Cardiac muscle cell (in vitro differentiated cells and primary cell): ENCODE results near the gene NPAS3. TPM values are rescaled to one million over a fixed set of nuclear protein-coding genes. Genes with fewer than 3 reads are reported as not detected.
A peak's percentile ranks its signal among the peaks of the same experiment; 100 is the strongest.

Experiments used
- DNase-seq, 2 donors: peaks; one replicate each; pipeline versions ENCODE4 v3.0.0 to v3.0.0-alpha.2; 2010 to 2017; ENCODE audit warnings: low read depth in 1 of 2, low spot score in 1 of 2
- H3K27ac ChIP-seq: fragments of 200-600 bp; sonication (generic); 2 replicates; pipeline ENCODE4 v1.5.1; 2016
- H3K27me3 ChIP-seq: fragments of 200-600 bp; sonication (generic); 2 replicates; pipeline ENCODE4 v1.6.0; 2016; ENCODE audit warnings: control low read depth
- H3K36me3 ChIP-seq: fragments of 200-600 bp; sonication (generic); 2 replicates; pipeline ENCODE4 v1.5.1; 2016; ENCODE audit warnings: control low read depth
- H3K4me1 ChIP-seq: fragments of 200-600 bp; sonication (generic); 2 replicates; pipeline ENCODE4 v1.8.1; 2017; ENCODE audit warnings: low read depth, mild to moderate bottlenecking, mixed run types
- H3K4me3 ChIP-seq: fragments of 200-600 bp; sonication (generic); 2 replicates; pipeline ENCODE4 v1.5.1; 2016; ENCODE audit warnings: mild to moderate bottlenecking
- H3K9me3 ChIP-seq: fragments of 200-600 bp; sonication (generic); 2 replicates; pipeline ENCODE4 v1.5.1; 2017; ENCODE audit warnings: low read depth, mild to moderate bottlenecking, control low read depth
- polyA plus RNA-seq: library from polyadenylated mRNA; unstranded; fragments of >200 nt; fragmentation: Nextera tagmentation; extraction: Ambion mirVana; gene quantifications from 2 replicates; pipeline ENCODE4 v1.2.1, GENCODE V29; 2016
- total RNA-seq: library from RNA; depleted of rRNA; stranded (reverse); fragments of >200 nt; gene quantifications from 2 replicates; pipeline ENCODE4 v1.2.3, GENCODE V29; 2016
- TF ChIP-seq, protein P1 (sequence below): IDR thresholded peaks from 2 replicates; pipeline ENCODE4 v1.5.1; 2012; ENCODE audit warnings: low read depth, mild to moderate bottlenecking, low read length

Gene NPAS3
- total and polyA plus RNA-seq, 2 experiments from 2014 or later: 0.18 TPM

DNA sequence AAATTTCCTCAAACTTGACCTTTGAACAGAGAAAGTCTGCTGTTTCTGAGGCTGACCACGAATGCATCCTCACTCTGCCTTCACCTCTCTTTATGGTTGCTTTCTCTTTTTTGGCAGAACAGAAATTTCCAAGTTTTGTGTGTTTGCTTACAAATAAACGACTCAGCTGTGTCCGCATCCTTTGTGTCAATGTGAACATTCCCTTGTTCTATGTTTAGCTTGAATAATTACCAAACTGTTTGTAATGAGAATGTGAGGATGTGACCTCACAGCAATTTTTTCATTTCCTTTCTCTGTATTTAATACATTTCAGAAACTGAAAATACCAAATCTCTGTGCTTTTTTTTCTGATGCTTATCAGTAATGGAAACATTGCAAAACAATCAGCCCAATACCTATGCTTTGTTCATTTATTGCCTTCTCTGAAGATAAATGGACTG lies 601.3 kb downstream of the NPAS3 start:
- Histone ChIP-seq H3K27me3 (no peaks in the 10 kb centered on the region), H3K4me1 (no peaks in the 10 kb centered on the region), H3K9me3 (no peaks in the 10 kb centered on the region), H3K4me3 (no peak overlapping the region), H3K36me3 (no peaks in the 10 kb centered on the region), H3K27ac (no peak overlapping the region)
- DNase-seq: peak in 1 of 2 donors; percentile 15
- TF ChIP-seq, protein P1, sequence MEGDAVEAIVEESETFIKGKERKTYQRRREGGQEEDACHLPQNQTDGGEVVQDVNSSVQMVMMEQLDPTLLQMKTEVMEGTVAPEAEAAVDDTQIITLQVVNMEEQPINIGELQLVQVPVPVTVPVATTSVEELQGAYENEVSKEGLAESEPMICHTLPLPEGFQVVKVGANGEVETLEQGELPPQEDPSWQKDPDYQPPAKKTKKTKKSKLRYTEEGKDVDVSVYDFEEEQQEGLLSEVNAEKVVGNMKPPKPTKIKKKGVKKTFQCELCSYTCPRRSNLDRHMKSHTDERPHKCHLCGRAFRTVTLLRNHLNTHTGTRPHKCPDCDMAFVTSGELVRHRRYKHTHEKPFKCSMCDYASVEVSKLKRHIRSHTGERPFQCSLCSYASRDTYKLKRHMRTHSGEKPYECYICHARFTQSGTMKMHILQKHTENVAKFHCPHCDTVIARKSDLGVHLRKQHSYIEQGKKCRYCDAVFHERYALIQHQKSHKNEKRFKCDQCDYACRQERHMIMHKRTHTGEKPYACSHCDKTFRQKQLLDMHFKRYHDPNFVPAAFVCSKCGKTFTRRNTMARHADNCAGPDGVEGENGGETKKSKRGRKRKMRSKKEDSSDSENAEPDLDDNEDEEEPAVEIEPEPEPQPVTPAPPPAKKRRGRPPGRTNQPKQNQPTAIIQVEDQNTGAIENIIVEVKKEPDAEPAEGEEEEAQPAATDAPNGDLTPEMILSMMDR: no peak

DNA sequence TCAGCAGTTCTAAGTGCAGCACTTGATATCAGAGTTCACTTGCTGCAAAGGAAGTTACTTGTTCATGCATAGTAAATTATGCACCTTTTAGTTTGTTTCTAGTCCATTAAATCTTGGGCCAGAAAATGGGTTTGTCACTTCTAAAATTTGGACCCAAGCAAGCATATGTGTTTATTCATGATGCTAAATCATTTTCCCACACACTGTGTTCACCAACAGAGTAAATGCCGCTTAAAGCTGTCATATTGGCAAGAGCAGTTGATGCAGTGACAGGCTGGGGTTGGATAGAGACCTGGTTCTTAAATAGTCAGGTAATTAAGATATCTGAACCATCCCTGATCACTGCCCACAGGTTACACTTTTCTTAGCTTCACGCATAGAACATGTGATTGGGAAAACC lies 602.5 kb downstream of the NPAS3 start:
- H3K36me3 ChIP-seq: no peaks in the 10 kb centered on the region
- no peak for DNase-seq
- TF ChIP-seq, protein P1: no peak

DNA sequence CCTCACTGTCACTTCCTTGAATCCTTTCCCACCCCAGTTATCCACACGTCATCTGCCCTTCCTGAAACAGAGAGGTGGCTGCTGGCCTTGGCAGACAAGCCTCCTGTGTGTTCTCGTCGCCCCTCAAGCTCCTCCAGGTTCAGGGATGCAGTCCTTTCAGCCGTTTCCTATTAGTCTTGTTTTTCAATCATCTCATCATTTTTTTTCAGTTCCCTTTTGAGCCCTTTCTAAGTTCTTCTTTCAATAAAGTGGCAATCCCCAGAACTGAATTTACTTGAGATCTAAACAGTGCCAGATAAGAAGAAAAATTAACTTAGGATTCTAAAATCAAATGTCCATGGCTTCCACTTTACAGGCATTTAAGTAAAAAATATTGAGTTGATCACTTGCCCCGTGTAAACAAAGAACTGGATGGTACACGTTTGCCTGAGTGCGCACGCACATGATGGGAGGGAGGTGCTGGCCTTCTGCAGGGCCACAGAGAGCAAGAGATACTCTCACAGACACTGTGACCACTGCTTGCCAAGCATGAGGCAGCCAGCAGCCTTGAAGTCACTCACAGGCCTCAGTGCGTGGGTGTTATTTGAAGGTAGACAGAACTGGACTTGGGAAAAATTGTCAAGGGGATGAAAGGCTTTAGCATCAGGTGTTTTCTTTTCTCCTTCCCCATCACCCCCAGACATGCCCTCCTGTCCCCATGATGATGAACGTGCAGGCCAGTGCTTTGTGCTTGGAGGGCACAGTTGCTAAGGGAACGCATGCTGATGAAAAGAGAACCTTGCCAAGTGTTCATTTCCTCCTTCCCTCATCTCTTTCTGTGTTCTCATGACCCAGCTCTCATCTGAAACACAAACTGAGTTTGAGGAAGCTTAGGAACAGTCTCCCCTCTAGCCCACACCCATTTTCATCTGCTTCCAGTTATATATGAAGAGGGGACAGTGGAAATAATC lies 603.9 kb downstream of the NPAS3 start:
- DNase-seq: no peak
- Histone ChIP-seq H3K27ac (no peak overlapping the region), H3K36me3 (no peaks in the 10 kb centered on the region), H3K9me3 (no peaks in the 10 kb centered on the region), H3K4me1 (no peaks in the 10 kb centered on the region), H3K27me3 (no peaks in the 10 kb centered on the region), H3K4me3 (no peak overlapping the region)
- TF ChIP-seq, protein P1: no peak

More for the DNA sequence above, 602.5 kb downstream of the NPAS3 start:
- Histone ChIP-seq H3K4me1 (no peaks in the 10 kb centered on the region), H3K4me3 (no peak overlapping the region), H3K27me3 (no peaks in the 10 kb centered on the region), H3K9me3 (no peaks in the 10 kb centered on the region), H3K27ac (no peak overlapping the region)

DNA sequence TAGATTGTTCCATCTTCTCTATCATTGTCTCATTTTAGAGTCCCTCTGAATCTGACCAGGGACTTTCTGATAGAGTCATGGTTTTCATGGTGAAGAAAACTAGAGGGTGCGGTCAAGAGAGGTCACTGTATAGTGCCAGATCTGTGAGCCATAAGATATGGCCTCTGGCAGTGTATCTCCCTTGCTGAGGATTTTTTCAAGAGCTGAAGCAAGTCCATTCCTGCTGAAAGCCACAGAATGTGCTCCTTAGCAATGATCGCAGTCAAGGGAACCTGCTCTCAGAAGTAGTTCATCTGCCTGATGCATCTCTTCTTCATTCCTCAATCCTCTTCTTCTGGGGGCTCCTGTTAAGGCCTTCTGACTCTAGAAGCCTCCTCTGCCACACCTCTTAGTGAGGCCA lies 607.0 kb downstream of the NPAS3 start:
- no peak for DNase-seq
- Histone ChIP-seq H3K27me3 (no peaks in the 10 kb centered on the region), H3K4me1 (no peaks in the 10 kb centered on the region), H3K4me3 (no peak overlapping the region), H3K36me3 (no peaks in the 10 kb centered on the region), H3K9me3 (no peaks in the 10 kb centered on the region), H3K27ac (no peak overlapping the region)
- TF ChIP-seq, protein P1: no peak

DNA sequence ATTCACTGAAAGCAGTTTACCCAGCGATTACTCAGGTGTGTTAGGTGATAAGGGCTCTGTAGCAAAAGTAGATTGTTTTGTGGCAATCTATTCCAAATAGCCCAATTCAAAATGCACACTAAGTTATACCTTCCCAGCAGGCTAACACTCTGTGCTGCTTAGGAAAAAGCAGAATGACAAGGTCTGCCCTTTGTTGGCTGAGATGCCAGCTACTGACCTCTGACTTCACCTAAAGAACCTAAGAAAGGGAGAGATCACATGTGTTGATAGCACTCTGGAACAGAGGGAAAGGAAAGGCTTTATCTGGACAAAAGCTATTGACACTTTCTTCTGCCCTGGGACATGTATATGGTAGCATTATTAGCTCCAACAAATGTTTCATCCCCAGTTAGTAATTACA lies 609.9 kb downstream of the NPAS3 start:
- TF ChIP-seq, protein P1: no peak
- Histone ChIP-seq H3K4me3 (no peak overlapping the region), H3K4me1 (no peaks in the 10 kb centered on the region), H3K27ac (no peak overlapping the region), H3K9me3 (no peaks in the 10 kb centered on the region), H3K27me3 (no peaks in the 10 kb centered on the region), H3K36me3 (no peaks in the 10 kb centered on the region)
- DNase-seq: no peak
